HEK293T (cell line): ENCODE data around the gene LARGE2.

ENCODE experiments used
- ARNT ChIP-seq: fragments of 450-650 bp; IDR thresholded peaks from 2 replicates; pipeline ENCODE4 v1.6.1; 2017; ENCODE audit warnings: mild to moderate bottlenecking
- BHLHE40 ChIP-seq: fragments of 450-650 bp; IDR thresholded peaks from 2 replicates; pipeline ENCODE4 v1.6.1; 2016; ENCODE audit warnings: mild to moderate bottlenecking, moderate library complexity, borderline replicate concordance
- CTBP1 ChIP-seq: fragments of 450-650 bp; IDR thresholded peaks from 2 replicates; pipeline ENCODE4 v1.6.1; 2016; ENCODE audit warnings: borderline replicate concordance
- ELF4 ChIP-seq: fragments of 450-650 bp; IDR thresholded peaks from 2 replicates; pipeline ENCODE4 v1.6.1; 2017; ENCODE audit warnings: antibody characterized with exemption
- FOXM1 ChIP-seq: fragments of 450-650 bp; IDR thresholded peaks from 2 replicates; pipeline ENCODE4 v1.6.1; 2017; ENCODE audit warnings: mild to moderate bottlenecking, borderline replicate concordance
- HDGF ChIP-seq: fragments of 450-650 bp; IDR thresholded peaks from 2 replicates; pipeline ENCODE4 v1.6.1; 2017; ENCODE audit warnings: antibody characterized with exemption, borderline replicate concordance
- L3MBTL2 ChIP-seq: fragments of 450-650 bp; conservative IDR thresholded peaks from 2 replicates; pipeline ENCODE4 v1.6.1; 2016; ENCODE audit warnings: mild to moderate bottlenecking
- NFRKB ChIP-seq: fragments of 450-650 bp; IDR thresholded peaks from 2 replicates; pipeline ENCODE4 v1.6.1; 2016; ENCODE audit warnings: mild to moderate bottlenecking, moderate library complexity
- SP1 ChIP-seq: fragments of 450-650 bp; IDR thresholded peaks from 2 replicates; pipeline ENCODE4 v1.6.1; 2017
- SUZ12 ChIP-seq: fragments of 450-650 bp; IDR thresholded peaks from 2 replicates; pipeline ENCODE4 v1.6.1; 2016; ENCODE audit warnings: mild to moderate bottlenecking
- TARDBP ChIP-seq: fragments of 450-650 bp; IDR thresholded peaks from 2 replicates; pipeline ENCODE4 v1.6.1; 2016
- ZNF384 ChIP-seq: fragments of 450-650 bp; IDR thresholded peaks from 2 replicates; pipeline ENCODE4 v1.6.1; 2016
- TF ChIP-seq, protein P1 (sequence below): fragments of 450-650 bp; IDR thresholded peaks from 2 replicates; pipeline ENCODE4 v1.6.1; 2016

DNA sequence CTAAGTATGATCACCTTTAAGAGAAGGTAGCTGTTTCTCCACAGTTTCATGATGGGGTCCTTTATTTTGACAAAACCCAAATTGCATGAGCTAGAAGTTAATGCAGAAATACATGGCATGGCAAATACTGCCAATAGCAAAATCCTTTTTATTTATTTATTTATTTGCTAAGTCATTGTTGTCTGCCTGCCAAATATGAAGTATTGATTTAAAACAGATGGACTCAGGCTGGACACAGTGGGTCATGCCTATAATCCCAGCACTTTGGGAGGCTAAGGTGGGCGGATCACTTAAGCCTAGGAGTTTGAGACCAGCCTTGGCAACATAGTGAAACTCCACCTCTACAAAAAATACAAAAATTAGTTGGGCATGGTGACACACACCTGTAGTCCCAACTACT is 52.4 kb downstream of the LARGE2 start:
- no peak for TF ChIP-seq NFRKB
- no peak for TF ChIP-seq BHLHE40
- no peak for TF ChIP-seq L3MBTL2
- TF ChIP-seq TARDBP = no peak
- TF ChIP-seq ZNF384 = no peak
- no peak for TF ChIP-seq ELF4
- no peak for TF ChIP-seq SUZ12
- no peak for TF ChIP-seq SP1
- no peak for TF ChIP-seq ARNT
- TF ChIP-seq, protein P1, sequence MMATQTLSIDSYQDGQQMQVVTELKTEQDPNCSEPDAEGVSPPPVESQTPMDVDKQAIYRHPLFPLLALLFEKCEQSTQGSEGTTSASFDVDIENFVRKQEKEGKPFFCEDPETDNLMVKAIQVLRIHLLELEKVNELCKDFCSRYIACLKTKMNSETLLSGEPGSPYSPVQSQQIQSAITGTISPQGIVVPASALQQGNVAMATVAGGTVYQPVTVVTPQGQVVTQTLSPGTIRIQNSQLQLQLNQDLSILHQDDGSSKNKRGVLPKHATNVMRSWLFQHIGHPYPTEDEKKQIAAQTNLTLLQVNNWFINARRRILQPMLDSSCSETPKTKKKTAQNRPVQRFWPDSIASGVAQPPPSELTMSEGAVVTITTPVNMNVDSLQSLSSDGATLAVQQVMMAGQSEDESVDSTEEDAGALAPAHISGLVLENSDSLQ = no peak
- TF ChIP-seq FOXM1 = no peak
- TF ChIP-seq CTBP1 = no peak
- no peak for TF ChIP-seq HDGF
